HL-60 (cell line): ENCODE results near the gene COL23A1.
A peak's percentile ranks its signal among the peaks of the same experiment; 100 is the strongest.

Source experiments
- DNase-seq, 2 experiments: peaks; one replicate each; pipeline ENCODE4 v3.0.0-alpha.2; 2010 to 2020; ENCODE audit warnings: low read depth in 1 of 2, low spot score in 1 of 2
- H3K27ac ChIP-seq: fragments of 250-450 bp; sonication (Bioruptor Pico); replicated peaks from 2 replicates; pipeline ENCODE4 v1.5.1; 2020; ENCODE audit warnings: mild to moderate bottlenecking, moderate library complexity
- H3K27me3 ChIP-seq: fragments of 250-450 bp; sonication (Bioruptor Pico); 2 replicates; pipeline ENCODE4 v1.5.1; 2021; ENCODE audit warnings: mild to moderate bottlenecking, moderate library complexity; ENCODE audit not compliant: insufficient read depth, poor library complexity, severe bottlenecking
- H3K4me3 ChIP-seq: replicated peaks from 2 replicates; pipeline ENCODE4 v1.5.1; 2011; ENCODE audit warnings: mild to moderate bottlenecking, control low read depth, low read length; ENCODE audit not compliant: insufficient read depth
- CTCF ChIP-seq: IDR thresholded peaks from one replicate; pipeline ENCODE4 v1.5.1; 2011; ENCODE audit warnings: low read length, control low read depth, inconsistent platforms; ENCODE audit not compliant: insufficient read depth
- GABPA ChIP-seq: IDR thresholded peaks from 2 replicates; pipeline ENCODE4 v1.6.1; 2012; ENCODE audit warnings: low read depth
- POLR2AphosphoS5 ChIP-seq: IDR thresholded peaks from 2 replicates; pipeline ENCODE4 v1.6.1; 2012; ENCODE audit warnings: low read depth
- REST ChIP-seq: IDR thresholded peaks from 2 replicates; pipeline ENCODE4 v1.6.1; 2012; ENCODE audit warnings: low read depth; ENCODE audit not compliant: insufficient replicate concordance
- SPI1 ChIP-seq: IDR thresholded peaks from 2 replicates; pipeline ENCODE4 v1.6.1; 2012; ENCODE audit warnings: low read depth, mild to moderate bottlenecking, borderline replicate concordance

Gene COL23A1

GRCh38 chr5:178207917-178208280 is 382.3 kb downstream of the COL23A1 start:
- TF ChIP-seq POLR2AphosphoS5 (peak; percentile 55), GABPA (no peak)
- DNase-seq = no peak
- Histone ChIP-seq H3K4me3 (no peak overlapping the region), H3K27me3 (no peaks in the 10 kb centered on the region), H3K27ac (no peak overlapping the region)

GRCh38 chr5:178207183-178207916 is 382.8 kb downstream of the COL23A1 start:
- no peak for DNase-seq
- no peak for TF ChIP-seq CTCF
- no peak for TF ChIP-seq REST
- no peak for TF ChIP-seq SPI1
- TF ChIP-seq POLR2AphosphoS5 = no peak; the same call in 1 of the 2 replicates
- TF ChIP-seq GABPA = no peak
- no peak overlapping the region for H3K27ac ChIP-seq
- no peak overlapping the region for H3K4me3 ChIP-seq
- no peaks in the 10 kb centered on the region for H3K27me3 ChIP-seq

GRCh38 chr5:178206166-178207101 is 383.8 kb downstream of the COL23A1 start:
- DNase-seq = no peak
- Histone ChIP-seq H3K4me3 (peak overlapping the region; percentile 97), H3K27me3 (no peaks in the 10 kb centered on the region), H3K27ac (peak overlapping the region; percentile 48)
- TF ChIP-seq GABPA (no peak), POLR2AphosphoS5 (peak; percentile 50), REST (no peak), CTCF (no peak)

GRCh38 chr5:178205749-178206047 is 384.5 kb downstream of the COL23A1 start:
- Histone ChIP-seq H3K27ac (peak overlapping the region; percentile 48), H3K4me3 (peak overlapping the region; percentile 97), H3K27me3 (no peaks in the 10 kb centered on the region)
- no peak for TF ChIP-seq CTCF
- no peak for TF ChIP-seq POLR2AphosphoS5
- no peak for TF ChIP-seq SPI1
- no peak for TF ChIP-seq REST
- no peak for DNase-seq
